Amygdala (tissue), 56 donors: Measurements from ENCODE around the gene PXDC1.

Source experiments
- DNase-seq, 56 donors: peaks; one replicate each; lab custom pipeline; 2025; lab: John Stamatoyannopoulos, UW

PXDC1 gene

DNA sequence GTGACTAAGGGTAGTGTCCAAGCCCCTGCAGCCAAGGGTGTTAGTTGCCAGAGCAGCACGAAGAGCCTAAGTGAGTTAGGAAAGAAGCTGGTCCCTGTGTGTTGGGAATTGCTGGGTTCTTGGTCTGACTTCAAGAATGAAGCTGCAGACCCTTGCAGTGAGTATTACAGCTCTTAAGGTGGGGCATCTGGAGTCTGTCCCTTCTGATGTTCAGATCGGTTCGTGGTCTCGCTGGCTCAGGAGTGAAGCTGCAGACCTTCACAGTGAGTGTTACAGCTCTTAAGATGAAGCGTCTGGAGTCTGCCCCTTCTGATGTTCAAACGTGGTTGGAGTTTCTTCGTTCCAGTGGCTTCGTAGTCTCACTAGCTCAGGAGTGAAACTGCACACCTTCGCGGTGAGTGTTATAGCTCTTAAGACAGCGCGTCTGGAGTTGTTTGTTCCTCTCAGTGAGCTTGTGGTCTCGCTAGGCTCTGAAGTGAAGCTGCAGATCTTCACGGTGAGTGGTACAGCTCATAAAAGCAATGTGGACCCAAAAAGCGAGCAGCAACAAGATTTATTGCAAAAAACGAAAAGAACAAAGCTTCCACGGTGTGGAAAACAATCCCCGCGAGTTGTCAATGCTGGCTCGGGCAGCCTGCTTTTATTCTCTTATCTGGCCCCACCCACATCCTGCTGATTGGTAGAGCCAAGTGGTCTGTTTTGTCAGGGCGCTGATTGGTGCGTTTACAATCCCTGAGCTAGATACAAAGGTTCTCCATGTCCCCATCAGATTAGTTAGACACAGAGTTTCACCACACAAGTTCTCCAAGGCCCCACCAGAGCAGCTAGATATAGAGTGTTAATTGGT is 31.8 kb downstream of the PXDC1 start:
- DNase-seq: peak in 1 of 56 donors; percentile 26

DNA sequence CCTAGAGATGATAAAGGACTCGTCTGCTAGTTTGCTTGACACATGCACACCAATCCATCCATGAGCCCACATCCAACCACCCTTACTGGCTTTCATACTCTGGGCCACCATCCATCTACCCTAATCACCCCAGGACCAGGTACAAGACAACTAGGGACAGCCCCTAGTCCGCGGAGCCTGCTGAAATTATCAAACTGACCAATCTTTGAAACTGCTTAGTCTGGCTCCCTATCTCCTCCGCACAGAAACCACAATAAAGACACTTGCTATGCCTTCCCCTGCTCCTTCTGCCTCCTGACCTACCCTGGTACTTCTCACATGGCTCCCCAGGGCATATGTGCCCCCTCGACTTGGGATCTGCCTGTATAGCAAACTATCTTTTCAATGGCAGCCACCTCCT is 33.1 kb downstream of the PXDC1 start:
- no peak for DNase-seq

GRCh38 chr6:3715285-3715684 is 36.2 kb downstream of the PXDC1 start:
- DNase-seq: no peak

- no peak for DNase-seq
Observed at GRCh38 chr6:3714768-3715167, 36.7 kb downstream of the PXDC1 start.

GRCh38 chr6:3714111-3714510 is 37.4 kb downstream of the PXDC1 start:
- no peak for DNase-seq

- no peak for DNase-seq
Observed at GRCh38 chr6:3712827-3713665, 38.5 kb downstream of the PXDC1 start.

GRCh38 chr6:3711776-3712175 is 39.7 kb downstream of the PXDC1 start:
- no peak for DNase-seq

DNA sequence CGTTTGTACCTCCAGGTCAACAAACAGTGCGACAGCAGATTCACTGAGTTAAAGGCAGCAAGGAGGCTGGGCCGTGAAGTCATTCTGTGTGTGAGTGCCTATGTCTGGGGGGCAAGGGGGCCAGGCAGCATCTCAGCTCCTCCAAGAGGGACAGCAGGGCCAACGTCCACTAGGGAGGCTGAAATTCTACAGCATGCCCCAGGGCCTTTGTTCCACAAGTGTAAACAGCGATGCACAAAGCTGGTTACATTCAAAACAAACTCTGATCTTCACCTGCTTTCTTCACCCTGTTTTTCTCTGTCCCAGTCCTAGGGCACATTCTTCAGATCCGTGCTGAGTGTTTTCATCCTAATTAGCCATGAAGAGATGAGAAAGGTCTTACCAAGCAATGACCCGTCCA is 41.1 kb downstream of the PXDC1 start:
- DNase-seq: no peak

DNA sequence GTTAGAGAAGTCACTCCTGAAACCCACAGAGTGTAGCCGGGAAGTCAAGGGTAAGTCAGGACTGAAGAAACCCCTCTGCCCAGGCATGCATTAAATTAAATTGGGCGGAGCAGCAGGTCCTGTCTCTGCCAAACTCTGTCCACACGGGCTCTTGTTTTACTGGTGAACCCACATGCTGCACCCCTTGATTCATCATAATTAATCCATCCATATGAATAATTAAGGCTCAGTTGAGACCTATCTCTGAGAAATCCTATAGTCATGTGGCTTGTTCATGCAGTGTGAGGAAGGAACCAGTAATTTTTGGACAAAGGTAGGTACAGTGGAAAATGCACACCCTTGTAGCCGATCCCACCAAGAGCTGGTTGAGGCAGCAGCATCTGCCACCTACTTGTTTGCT is 43.0 kb downstream of the PXDC1 start:
- DNase-seq: no peak

DNA sequence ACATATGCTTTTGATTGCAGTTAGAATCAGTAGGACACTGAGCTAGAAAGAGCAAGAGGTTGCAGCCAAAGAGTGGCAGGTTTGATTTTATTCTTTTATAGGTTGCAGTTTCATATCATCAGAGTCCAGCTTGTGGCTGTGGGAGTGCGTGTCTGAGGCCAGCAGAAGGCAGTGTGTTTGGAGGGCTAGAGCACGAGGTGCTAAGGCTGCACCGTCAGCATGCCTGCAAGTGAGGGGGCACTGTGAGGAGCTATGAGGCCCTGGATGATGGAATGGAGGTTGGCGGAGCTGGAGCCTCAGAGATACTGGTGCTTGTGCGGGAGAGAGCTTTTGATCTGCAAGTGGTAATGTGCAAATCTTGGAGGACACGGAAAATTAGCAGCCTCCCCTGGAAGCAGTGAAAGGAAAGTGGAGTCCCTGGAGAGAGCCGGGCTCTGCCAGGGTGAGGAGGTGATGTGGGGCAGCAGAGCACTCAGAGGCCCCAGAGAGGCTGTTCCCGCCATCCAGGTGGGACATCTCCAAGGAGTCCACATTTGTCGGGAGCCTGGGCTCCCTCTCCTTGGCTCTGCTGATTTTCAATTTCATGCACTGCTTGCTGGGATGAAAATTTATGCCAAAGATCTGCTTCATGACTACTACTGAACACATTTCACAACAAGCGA is 43.6 kb downstream of the PXDC1 start:
- DNase-seq: no peak

DNA sequence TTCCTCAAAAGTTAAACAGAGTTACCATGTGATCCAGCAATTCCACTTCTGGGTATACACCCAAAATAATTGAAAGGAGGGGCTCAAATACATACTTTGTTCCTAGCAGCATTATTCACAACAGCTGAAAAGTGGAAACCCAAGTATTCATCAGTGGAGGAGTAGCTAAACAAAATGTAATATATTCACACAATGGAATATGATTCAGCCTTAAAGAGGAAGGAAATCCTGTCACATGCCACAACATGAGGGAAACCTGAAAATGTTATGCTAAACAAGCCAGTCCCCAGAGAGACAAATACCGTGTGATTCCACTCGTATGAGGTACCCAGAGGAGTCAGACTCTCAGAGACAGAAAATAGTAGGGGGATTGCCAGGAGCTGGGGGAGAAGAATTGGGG is 44.5 kb downstream of the PXDC1 start:
- DNase-seq: no peak

- DNase-seq: no peak
Observed at GRCh38 chr6:3706547-3706946, 45.0 kb downstream of the PXDC1 start.

DNA sequence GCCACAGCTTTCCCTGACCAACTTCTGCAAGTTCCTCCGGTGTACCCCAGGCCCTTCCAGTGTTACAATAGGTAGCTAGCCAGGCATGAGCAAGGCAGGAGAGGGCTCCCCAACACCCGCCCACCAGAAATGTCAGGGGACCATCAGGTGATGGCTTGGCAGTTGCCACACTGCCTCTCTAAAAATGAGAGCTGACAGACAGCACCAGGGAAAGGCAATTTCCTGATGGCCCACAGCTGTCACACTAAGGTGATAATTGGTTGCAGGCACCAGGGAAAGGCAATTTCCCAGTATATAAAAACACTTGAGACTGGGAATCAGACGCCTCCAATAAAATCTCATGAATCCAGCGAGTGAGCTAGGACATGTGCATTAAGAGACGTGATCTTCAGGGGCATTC is 49.9 kb downstream of the PXDC1 start:
- DNase-seq: no peak

GRCh38 chr6:3699231-3699630 is 52.3 kb downstream of the PXDC1 start:
- DNase-seq: no peak

DNA sequence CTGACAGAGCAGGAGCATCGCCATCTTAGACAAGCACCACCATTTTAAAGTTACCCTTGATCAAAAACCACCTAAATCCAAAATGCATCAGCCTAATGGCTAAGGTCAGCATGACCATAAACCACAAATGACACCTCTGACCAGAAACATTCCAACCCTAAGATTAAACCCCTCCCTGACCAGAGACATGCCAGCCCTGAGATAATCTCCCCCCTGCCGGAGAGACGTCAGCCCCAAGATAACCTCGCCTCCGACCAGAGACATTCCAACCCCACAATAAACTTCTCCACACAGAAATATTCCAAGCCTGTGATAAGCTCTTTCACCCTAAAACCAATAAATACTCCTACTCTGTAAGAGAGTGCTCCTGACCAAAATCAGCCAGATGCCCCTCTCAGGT is 53.5 kb downstream of the PXDC1 start:
- no peak for DNase-seq

DNA sequence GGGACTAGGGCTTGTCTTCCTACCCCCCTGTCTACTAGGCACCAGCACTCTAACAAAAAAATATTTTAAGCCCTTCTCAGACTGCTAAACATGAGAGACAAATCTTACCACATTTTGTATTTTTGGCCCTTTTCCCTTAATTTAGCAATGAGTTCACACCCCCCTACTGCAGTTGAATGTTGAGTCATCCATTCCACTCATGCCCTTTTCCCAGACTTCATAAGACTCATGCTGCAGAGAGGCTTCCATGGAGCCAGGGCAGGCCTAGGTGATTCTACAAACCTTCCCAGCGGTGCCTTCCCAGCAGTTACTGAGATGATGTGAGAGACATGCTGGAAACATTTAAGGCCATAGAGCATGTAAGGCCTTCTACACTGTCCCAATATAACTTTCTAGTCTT is 53.9 kb downstream of the PXDC1 start:
- no peak for DNase-seq

DNA sequence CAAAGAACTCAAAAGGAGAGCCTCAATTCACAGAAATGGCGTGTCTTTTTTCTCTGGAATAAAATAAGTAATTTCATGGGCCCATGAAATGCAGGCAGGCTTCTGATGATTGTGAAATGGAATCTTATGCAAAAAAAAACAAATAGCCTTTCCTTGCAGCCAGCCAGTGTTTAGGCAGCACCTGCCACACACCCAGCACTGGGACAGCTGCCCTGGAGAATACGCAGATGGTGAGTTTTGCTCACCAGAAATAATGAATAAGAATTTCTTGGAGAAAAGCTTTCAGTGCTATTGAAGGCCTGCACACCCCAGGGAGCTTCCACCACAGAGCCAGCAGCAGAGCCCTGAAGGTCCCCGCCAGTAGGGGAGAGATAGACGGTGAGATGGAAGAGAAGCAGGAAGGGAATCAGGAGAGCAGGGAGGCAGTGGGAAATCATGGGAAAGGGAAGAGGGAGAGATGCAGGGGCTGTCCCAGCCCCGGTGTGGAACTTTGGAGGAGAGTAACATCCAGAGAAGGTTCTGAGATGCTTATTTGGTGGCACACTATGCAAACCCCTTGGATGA is 54.9 kb downstream of the PXDC1 start:
- DNase-seq: peak in 3 of 56 donors; percentile 5 to 24 (median 5)

DNA sequence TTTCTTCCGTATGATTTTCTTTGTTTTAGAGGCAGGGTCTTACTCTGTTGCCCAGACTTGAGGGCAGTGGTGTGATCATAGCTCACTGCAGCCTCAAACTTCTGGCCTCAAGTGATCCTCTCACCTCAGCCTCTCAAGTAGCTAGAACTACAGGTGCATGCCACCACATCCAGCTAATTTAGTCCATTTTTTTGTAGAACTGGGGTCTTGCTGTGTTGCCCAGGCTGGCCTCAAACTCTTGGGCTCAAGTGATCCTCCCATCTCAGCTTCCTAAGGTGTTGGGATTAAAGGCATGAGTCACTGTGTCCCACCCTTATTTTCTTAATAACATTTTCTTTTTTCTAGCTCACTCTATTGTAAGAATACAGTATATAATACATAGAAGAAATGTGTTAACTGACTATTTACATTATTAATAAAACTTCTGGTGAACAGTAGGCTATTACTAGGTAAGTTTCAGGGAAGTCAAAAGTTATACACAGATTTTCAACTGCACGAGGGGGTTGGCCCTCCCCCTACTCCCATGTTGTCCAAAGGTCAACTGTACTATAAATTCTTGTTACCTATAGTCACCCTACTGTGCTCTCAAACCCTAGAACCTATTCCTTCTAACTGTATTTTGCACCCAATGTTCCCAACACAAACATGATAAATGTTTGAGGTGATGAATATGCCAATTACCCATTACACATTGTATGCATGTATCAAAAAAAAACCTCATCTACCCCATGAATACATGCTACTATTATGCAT is 56.3 kb downstream of the PXDC1 start:
- no peak for DNase-seq

DNA sequence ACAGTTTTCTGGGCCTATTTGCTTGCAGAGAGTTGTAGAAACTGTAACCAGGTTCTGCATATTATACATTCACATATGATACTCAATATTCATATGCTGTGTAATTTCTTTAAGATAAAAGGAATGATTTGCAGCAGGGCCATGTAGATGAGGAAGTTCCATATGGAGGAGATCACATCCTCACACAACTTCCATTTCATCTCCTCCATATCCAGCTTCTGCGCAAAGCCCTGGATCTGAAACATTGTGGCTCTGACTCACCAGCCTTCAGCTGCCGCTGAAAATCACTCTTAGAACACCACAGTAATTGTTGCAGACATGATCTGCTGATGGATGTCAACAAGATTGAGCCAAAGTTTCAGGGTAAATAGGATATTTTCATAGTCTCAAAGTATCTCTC is 57.7 kb downstream of the PXDC1 start:
- no peak for DNase-seq

GRCh38 chr6:3690506-3690905 is 61.0 kb downstream of the PXDC1 start:
- no peak for DNase-seq
